Breast epithelium (tissue), 4 donors: Measurements from ENCODE around the gene ANKRD44. TPM values are rescaled to one million over a fixed set of nuclear protein-coding genes. Genes with fewer than 3 reads are reported as not detected.

Experiments
- DNase-seq, 2 donors: peaks; one replicate each; pipeline ENCODE4 v3.0.0-alpha.2; 2019; ENCODE audit warnings: low spot score in 2 of 2
- H3K27ac ChIP-seq, 2 donors: fragments of 200-600 bp; sonication (generic) in 1 of 2; one replicate each; pipeline ENCODE4 v1.5.1; 2016 to 2019; ENCODE audit warnings: mild to moderate bottlenecking in 1 of 2
- H3K27me3 ChIP-seq, 2 donors: fragments of 200-600 bp; sonication (generic) in 1 of 2; one replicate each; pipeline versions ENCODE4 v1.5.1 to v1.6.0; 2017 to 2019; ENCODE audit warnings: control low read depth in 1 of 2, mild to moderate bottlenecking in 1 of 2
- H3K36me3 ChIP-seq: fragments of 200-600 bp; one replicate; pipeline ENCODE4 v1.5.1; 2019
- H3K4me1 ChIP-seq, 2 donors: fragments of 200-600 bp; sonication (generic); one replicate each; pipeline ENCODE4 v1.5.1; 2016 to 2019; ENCODE audit warnings: control low read depth in 1 of 2
- H3K4me3 ChIP-seq, 3 donors: fragments of 200-600 bp; sonication (generic); 1 replicate in 2 of 3; 2 replicates in 1 of 3; pipeline ENCODE4 v1.5.1; 2016 to 2019; ENCODE audit warnings: mild to moderate bottlenecking in 3 of 3, moderate library complexity in 2 of 3
- H3K9me3 ChIP-seq, 2 donors: fragments of 200-600 bp; sonication (generic) in 1 of 2; one replicate each; pipeline ENCODE4 v1.5.1; 2016 to 2019; ENCODE audit warnings: control low read depth in 1 of 2
- POLR2A ChIP-seq: fragments of 450-650 bp; IDR thresholded peaks from one replicate; pipeline ENCODE4 v1.6.1; 2016; ENCODE audit warnings: antibody characterized with exemption, mild to moderate bottlenecking, moderate library complexity
- POLR2AphosphoS5 ChIP-seq, 3 donors: sonication (generic); formaldehyde crosslinking; IDR thresholded peaks; one replicate each; pipeline ENCODE4 v1.6.1; 2017; ENCODE audit warnings: antibody characterized with exemption in 3 of 3
- intact Hi-C: fragments of 100-400 bp; cut with DNase I; formaldehyde crosslinking; loops from one replicate; pipeline ENCODE4 v1.15.1; 2023; ENCODE audit warnings: low total_unique reads
- total RNA-seq, 3 donors: library from RNA; depleted of rRNA; stranded (reverse); fragments of >200 nt; gene quantifications; one replicate each; pipeline ENCODE4 v1.1.0, GENCODE V29; 2016
- TF ChIP-seq, protein P1 (sequence below), 3 donors: fragments of 450-650 bp; IDR thresholded peaks; one replicate each; pipeline ENCODE4 v1.5.1; 2016 to 2017; ENCODE audit warnings: antibody characterized with exemption in 3 of 3, mild to moderate bottlenecking in 3 of 3, moderate library complexity in 3 of 3

ANKRD44 gene
- total RNA-seq, 3 donors from 2014 or later: 18.0 to 41.3 (median 19.9) TPM

DNA sequence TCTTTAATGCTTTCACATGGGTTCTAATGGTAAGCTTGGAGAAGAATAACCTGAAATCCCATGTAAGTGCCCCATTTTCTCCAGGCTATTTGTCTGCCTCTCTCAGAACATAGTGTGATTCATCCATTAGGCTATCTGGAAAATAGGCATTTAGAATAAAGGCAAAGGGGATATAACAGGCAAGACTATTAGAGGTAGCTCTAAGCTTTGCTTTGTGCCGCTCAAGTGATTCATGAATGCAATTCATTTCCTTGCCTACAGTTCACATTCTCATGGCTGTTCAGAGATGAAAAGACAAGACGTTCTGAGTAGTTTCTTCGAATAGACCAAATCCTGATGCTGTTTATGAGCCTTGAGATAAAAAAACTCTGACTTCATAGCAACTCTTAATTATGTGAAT lies 101.7 kb downstream of the ANKRD44 start:
- DNase-seq: no peak
- Histone ChIP-seq H3K4me1 (no peaks in the 10 kb centered on the region), H3K27ac (no peak overlapping the region), H3K4me3 (no peak overlapping the region), H3K27me3 (no peaks in the 10 kb centered on the region), H3K9me3 (no peaks in the 10 kb centered on the region), H3K36me3 (no peaks in the 10 kb centered on the region)
- TF ChIP-seq, protein P1, sequence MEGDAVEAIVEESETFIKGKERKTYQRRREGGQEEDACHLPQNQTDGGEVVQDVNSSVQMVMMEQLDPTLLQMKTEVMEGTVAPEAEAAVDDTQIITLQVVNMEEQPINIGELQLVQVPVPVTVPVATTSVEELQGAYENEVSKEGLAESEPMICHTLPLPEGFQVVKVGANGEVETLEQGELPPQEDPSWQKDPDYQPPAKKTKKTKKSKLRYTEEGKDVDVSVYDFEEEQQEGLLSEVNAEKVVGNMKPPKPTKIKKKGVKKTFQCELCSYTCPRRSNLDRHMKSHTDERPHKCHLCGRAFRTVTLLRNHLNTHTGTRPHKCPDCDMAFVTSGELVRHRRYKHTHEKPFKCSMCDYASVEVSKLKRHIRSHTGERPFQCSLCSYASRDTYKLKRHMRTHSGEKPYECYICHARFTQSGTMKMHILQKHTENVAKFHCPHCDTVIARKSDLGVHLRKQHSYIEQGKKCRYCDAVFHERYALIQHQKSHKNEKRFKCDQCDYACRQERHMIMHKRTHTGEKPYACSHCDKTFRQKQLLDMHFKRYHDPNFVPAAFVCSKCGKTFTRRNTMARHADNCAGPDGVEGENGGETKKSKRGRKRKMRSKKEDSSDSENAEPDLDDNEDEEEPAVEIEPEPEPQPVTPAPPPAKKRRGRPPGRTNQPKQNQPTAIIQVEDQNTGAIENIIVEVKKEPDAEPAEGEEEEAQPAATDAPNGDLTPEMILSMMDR (IDR thresholded peaks at IDR 0.05): no peak
- TF ChIP-seq POLR2A: no peak
- no peak for TF ChIP-seq POLR2AphosphoS5 (IDR thresholded peaks at IDR 0.05)
- intact Hi-C loops: no loop called here

DNA sequence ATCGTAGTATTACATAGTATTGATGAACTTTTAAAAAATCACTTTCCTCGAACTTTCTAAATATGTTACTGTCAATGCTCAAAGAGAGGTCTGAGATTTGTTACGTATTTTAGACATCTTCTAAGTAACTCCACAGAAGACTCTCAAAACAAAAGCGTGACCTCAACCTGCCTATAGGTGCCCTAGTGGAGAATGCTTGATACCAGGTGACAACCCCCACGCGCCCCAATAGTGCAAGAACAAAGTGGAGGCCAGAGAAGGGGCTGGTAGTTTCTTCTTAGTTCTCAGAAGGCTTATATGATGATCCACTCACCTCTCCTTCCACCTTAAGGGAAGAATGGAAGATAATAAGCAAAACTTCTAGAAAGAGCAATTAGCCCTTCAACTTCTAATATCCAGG lies 102.6 kb downstream of the ANKRD44 start:
- no peaks in the 10 kb centered on the region for H3K4me1 ChIP-seq
- H3K27ac ChIP-seq: no peak overlapping the region
- intact Hi-C loops: no loop called here
- no peaks in the 10 kb centered on the region for H3K36me3 ChIP-seq
- DNase-seq: no peak
- no peak overlapping the region for H3K4me3 ChIP-seq
- H3K27me3 ChIP-seq: no peaks in the 10 kb centered on the region
- TF ChIP-seq POLR2AphosphoS5 (IDR thresholded peaks at IDR 0.05) (no peak), POLR2A (no peak)
- TF ChIP-seq, protein P1 (IDR thresholded peaks at IDR 0.05): no peak
- no peaks in the 10 kb centered on the region for H3K9me3 ChIP-seq

- no peaks in the 10 kb centered on the region for H3K4me1 ChIP-seq
- no peak overlapping the region for H3K4me3 ChIP-seq
- TF ChIP-seq POLR2AphosphoS5 (IDR thresholded peaks at IDR 0.05) (no peak), POLR2A (no peak)
- TF ChIP-seq, protein P1 (IDR thresholded peaks at IDR 0.05): no peak
- no peak for DNase-seq
- no peaks in the 10 kb centered on the region for H3K9me3 ChIP-seq
- intact Hi-C loops: no loop called here
- no peaks in the 10 kb centered on the region for H3K27me3 ChIP-seq
- H3K36me3 ChIP-seq: no peaks in the 10 kb centered on the region
- H3K27ac ChIP-seq: peak overlapping the region in 1 of 2 donors; percentile 50
These were observed 103.0 kb downstream of the ANKRD44 start for GRCh38 chr2:197207598-197207997.

DNA sequence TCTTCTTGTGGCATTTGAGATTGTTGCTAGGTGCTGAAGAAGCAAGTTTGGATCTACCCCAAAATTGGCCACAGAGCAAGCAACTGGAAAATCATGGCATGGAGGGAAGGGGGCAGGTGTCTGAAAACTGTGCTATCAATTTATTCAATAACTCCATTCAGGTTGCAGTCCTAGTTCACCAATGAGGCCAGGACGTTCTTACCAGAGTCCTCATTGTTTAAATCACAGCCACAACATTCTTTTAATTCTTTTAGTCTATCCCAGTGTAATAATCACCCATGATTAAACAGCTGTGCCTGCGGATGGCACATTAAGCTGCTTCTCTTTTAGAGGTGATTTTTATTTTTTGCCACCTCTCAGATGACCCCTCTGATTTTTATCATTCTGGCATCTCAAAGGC lies 103.5 kb downstream of the ANKRD44 start:
- TF ChIP-seq POLR2A (no peak), POLR2AphosphoS5 (IDR thresholded peaks at IDR 0.05) (no peak)
- TF ChIP-seq, protein P1 (IDR thresholded peaks at IDR 0.05): no peak
- no peaks in the 10 kb centered on the region for H3K36me3 ChIP-seq
- DNase-seq: no peak
- H3K4me3 ChIP-seq: no peak overlapping the region
- H3K27ac ChIP-seq: no peak overlapping the region
- no peaks in the 10 kb centered on the region for H3K4me1 ChIP-seq
- intact Hi-C loops: no loop called here
- H3K27me3 ChIP-seq: no peaks in the 10 kb centered on the region
- no peaks in the 10 kb centered on the region for H3K9me3 ChIP-seq

DNA sequence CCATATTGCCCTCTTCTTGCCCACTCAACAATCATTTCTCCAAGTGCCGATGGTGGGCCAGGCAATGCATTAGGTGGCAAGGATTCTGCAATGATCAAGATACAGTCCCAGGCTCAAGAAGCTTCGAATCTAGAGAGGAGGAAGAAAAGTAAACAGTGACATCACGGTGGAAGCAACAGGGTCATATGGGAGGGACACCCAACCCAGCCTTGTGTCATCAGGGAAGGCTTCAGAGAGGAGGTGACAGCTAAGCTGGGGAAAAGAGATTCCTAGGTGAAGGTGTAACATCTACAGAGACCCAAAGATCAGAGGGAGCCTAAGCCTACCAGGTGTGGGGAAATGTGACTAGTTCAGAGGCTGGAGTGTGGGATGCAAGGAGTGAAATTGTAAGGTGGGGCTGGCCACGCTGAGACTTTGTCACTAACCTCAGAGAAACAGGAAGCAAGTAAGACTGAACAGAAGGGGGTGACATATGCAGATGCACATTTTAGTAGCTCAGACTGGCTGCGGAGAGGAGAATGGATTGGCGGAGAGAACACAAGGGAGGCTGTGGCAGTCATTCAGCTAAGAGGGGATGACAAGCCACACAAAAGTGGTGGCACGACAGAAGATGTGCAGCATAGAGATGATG lies 104.9 kb downstream of the ANKRD44 start:
- H3K36me3 ChIP-seq: no peaks in the 10 kb centered on the region
- H3K9me3 ChIP-seq: no peaks in the 10 kb centered on the region
- TF ChIP-seq POLR2A (no peak), POLR2AphosphoS5 (IDR thresholded peaks at IDR 0.05) (no peak)
- TF ChIP-seq, protein P1 (IDR thresholded peaks at IDR 0.05): no peak
- intact Hi-C loops: no loop called here
- no peaks in the 10 kb centered on the region for H3K27me3 ChIP-seq
- no peak overlapping the region for H3K4me3 ChIP-seq
- DNase-seq: no peak
- no peak overlapping the region for H3K27ac ChIP-seq
- H3K4me1 ChIP-seq: no peaks in the 10 kb centered on the region
